DOHH2 (cell line): ENCODE measurements around the gene SLC9C2.

Experiments used
- EZH2phosphoT487 ChIP-seq: fragments of 200-600 bp; sonication (generic); IDR thresholded peaks from 2 replicates; pipeline ENCODE4 v1.6.1; 2017; ENCODE audit warnings: borderline replicate concordance, mild to moderate bottlenecking, antibody characterized with exemption, low read length, moderate library complexity, mixed read lengths
- TF ChIP-seq, protein P1 (sequence below): fragments of 200-600 bp; sonication (generic); IDR thresholded peaks from one replicate; pipeline ENCODE4 v1.5.1; 2014; ENCODE audit warnings: antibody characterized with exemption, mild to moderate bottlenecking, low read depth, low read length; ENCODE audit not compliant: poor library complexity, severe bottlenecking

DNA sequence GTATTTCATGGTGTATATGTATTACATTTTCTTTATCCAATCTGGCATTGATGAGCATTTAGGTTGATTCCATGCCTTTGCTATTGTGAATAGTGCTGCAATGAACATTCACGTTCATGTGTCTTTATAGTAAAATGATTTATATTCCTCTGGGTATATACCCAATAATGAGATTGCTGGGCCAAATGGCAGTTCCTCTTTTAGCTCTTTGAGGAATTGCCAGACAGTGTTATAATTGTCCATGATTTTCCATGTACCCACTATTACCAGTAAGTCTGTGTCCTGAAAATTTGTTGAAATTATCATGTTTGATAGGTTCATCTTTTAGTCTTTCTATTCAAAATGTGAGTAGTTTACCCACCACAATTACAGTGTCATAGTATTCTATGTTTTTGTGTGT is 34.4 kb downstream of the SLC9C2 start:
- TF ChIP-seq, protein P1, sequence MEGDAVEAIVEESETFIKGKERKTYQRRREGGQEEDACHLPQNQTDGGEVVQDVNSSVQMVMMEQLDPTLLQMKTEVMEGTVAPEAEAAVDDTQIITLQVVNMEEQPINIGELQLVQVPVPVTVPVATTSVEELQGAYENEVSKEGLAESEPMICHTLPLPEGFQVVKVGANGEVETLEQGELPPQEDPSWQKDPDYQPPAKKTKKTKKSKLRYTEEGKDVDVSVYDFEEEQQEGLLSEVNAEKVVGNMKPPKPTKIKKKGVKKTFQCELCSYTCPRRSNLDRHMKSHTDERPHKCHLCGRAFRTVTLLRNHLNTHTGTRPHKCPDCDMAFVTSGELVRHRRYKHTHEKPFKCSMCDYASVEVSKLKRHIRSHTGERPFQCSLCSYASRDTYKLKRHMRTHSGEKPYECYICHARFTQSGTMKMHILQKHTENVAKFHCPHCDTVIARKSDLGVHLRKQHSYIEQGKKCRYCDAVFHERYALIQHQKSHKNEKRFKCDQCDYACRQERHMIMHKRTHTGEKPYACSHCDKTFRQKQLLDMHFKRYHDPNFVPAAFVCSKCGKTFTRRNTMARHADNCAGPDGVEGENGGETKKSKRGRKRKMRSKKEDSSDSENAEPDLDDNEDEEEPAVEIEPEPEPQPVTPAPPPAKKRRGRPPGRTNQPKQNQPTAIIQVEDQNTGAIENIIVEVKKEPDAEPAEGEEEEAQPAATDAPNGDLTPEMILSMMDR: no peak
- no peak for TF ChIP-seq EZH2phosphoT487
